HepG2 (cell line): ENCODE measurements around the gene GPD1. TPM values are rescaled to one million over a fixed set of nuclear protein-coding genes. Genes with fewer than 3 reads are reported as not detected.

ENCODE experiments used
- ARNT ChIP-seq: fragments of 450-650 bp; IDR thresholded peaks from 2 replicates; pipeline ENCODE4 v1.6.1; 2017
- BRF2 ChIP-seq: sonication (generic); formaldehyde crosslinking; IDR thresholded peaks from 2 replicates; pipeline ENCODE4 v1.8.1; 2022; ENCODE audit warnings: mild to moderate bottlenecking, missing genetic modification reagents
- FUBP1 ChIP-seq: sonication (generic); formaldehyde crosslinking; IDR thresholded peaks from 2 replicates; pipeline ENCODE4 v1.5.1; 2020; ENCODE audit warnings: missing genetic modification reagents, mild to moderate bottlenecking, borderline replicate concordance
- GATA4 ChIP-seq: sonication (generic); IDR thresholded peaks from 2 replicates; pipeline ENCODE4 v1.6.1; 2016; ENCODE audit warnings: antibody characterized with exemption, low read depth, borderline replicate concordance
- GTF2F1 ChIP-seq: fragments of 150-350 bp; IDR thresholded peaks from 2 replicates; pipeline ENCODE4 v1.6.1; 2014; ENCODE audit warnings: low read length
- IKZF1 ChIP-seq: fragments of 450-650 bp; IDR thresholded peaks from 2 replicates; pipeline ENCODE4 v1.7.1; 2016
- KMT2B ChIP-seq: IDR thresholded peaks from 2 replicates; pipeline ENCODE4 v1.6.1; 2016; ENCODE audit warnings: missing genetic modification reagents, missing compliant biosample characterization
- MTA1 ChIP-seq: sonication (generic); formaldehyde crosslinking; IDR thresholded peaks from 2 replicates; pipeline ENCODE4 v1.4.0; 2020; ENCODE audit warnings: missing genetic modification reagents, mild to moderate bottlenecking, borderline replicate concordance
- POLR2AphosphoS2 ChIP-seq: IDR thresholded peaks from 2 replicates; pipeline ENCODE4 v1.6.1; 2011; ENCODE audit warnings: low read depth, low read length, improper control_type of control experiment
- SALL2 ChIP-seq: sonication (generic); formaldehyde crosslinking; IDR thresholded peaks from 2 replicates; pipeline ENCODE4 v1.8.1; 2023; ENCODE audit warnings: mild to moderate bottlenecking, missing genetic modification reagents, inconsistent platforms
- SMAD1 ChIP-seq: sonication (generic); formaldehyde crosslinking; IDR thresholded peaks from 2 replicates; pipeline ENCODE4 v1.4.0; 2020; ENCODE audit warnings: missing genetic modification reagents, low read depth, mild to moderate bottlenecking, borderline replicate concordance
- SOX6 ChIP-seq, 2 experiments: fragments of 450-650 bp in 1 of 2; sonication (generic) in 1 of 2; formaldehyde crosslinking in 1 of 2; IDR thresholded peaks; 2 replicates each; pipeline versions ENCODE4 v1.4.0 to v1.6.1; 2017 to 2020; ENCODE audit warnings: antibody characterized with exemption in 1 of 2, mild to moderate bottlenecking in 1 of 2, missing genetic modification reagents in 1 of 2
- TIGD3 ChIP-seq: sonication (generic); formaldehyde crosslinking; IDR thresholded peaks from 2 replicates; pipeline ENCODE4 v1.5.1; 2020; ENCODE audit warnings: mild to moderate bottlenecking, missing genetic modification reagents, borderline replicate concordance
- TMF1 ChIP-seq: sonication (generic); formaldehyde crosslinking; IDR thresholded peaks from 2 replicates; pipeline ENCODE4 v1.8.1; 2022; ENCODE audit warnings: low read depth, missing genetic modification reagents
- ZBTB33 ChIP-seq: sonication (generic); formaldehyde crosslinking; IDR thresholded peaks from 2 replicates; pipeline ENCODE4 v1.4.0; 2020; ENCODE audit warnings: missing genetic modification reagents
- ZNF180 ChIP-seq: sonication (generic); formaldehyde crosslinking; IDR thresholded peaks from 2 replicates; pipeline ENCODE4 v1.4.0; 2020; ENCODE audit warnings: low read depth, missing genetic modification reagents, borderline replicate concordance
- ZNF232 ChIP-seq: sonication (generic); formaldehyde crosslinking; IDR thresholded peaks from 2 replicates; pipeline ENCODE4 v1.4.0; 2020; ENCODE audit warnings: missing genetic modification reagents, borderline replicate concordance
- ZNF337 ChIP-seq: sonication (generic); formaldehyde crosslinking; IDR thresholded peaks from 2 replicates; pipeline ENCODE4 v1.5.1; 2020; ENCODE audit warnings: missing genetic modification reagents, low read depth, mild to moderate bottlenecking, borderline replicate concordance
- ZNF512 ChIP-seq: sonication (generic); formaldehyde crosslinking; IDR thresholded peaks from 2 replicates; pipeline ENCODE4 v1.4.0; 2020; ENCODE audit warnings: mild to moderate bottlenecking, missing genetic modification reagents
- ZNF569 ChIP-seq: sonication (generic); formaldehyde crosslinking; IDR thresholded peaks from 2 replicates; pipeline ENCODE4 v1.5.0; 2020; ENCODE audit warnings: mild to moderate bottlenecking, missing genetic modification reagents, moderate library complexity, borderline replicate concordance
- ZNF784 ChIP-seq: sonication (generic); formaldehyde crosslinking; IDR thresholded peaks from 2 replicates; pipeline ENCODE4 v1.5.1; 2020; ENCODE audit warnings: missing genetic modification reagents, mild to moderate bottlenecking, borderline replicate concordance
- ZNF841 ChIP-seq: sonication (generic); formaldehyde crosslinking; IDR thresholded peaks from 2 replicates; pipeline ENCODE4 v1.8.1; 2023; ENCODE audit warnings: missing genetic modification reagents, borderline replicate concordance
- polyA plus RNA-seq, 8 experiments: library from polyadenylated mRNA; depleted of rRNA in 3 of 8; stranded (reverse) in 7 of 8; unstranded in 1 of 8; fragments of >200 nt; fragmentation: Illumina TruSeq in 4 of 8; extraction: Trizol in 4 of 8; gene quantifications; 2 replicates each; pipeline versions ENCODE4 v1.2.1 to v1.2.3, GENCODE V29; 2011 to 2016; ENCODE audit warnings: low read depth in 4 of 8, missing spikeins in 1 of 8, mixed read lengths in 1 of 8; ENCODE audit not compliant: insufficient read depth in 1 of 8
- total RNA-seq, 5 experiments: library from RNA; depleted of rRNA; stranded (reverse); fragments of >200 nt; fragmentation: Illumina TruSeq; extraction: Trizol; gene quantifications; 2 replicates each; pipeline ENCODE4 v1.2.3, GENCODE V29; 2016; ENCODE audit warnings: low read depth in 1 of 5

The GPD1 gene
- total and polyA plus RNA-seq, 2 of the 13 experiments (the other 11 are each of a cell fraction or from before 2014, with no cell fraction given): 3.7 to 30.6 TPM

GRCh38 chr12:50082644-50083043, 21.2 kb upstream of the GPD1 start (continued):
- no peak for TF ChIP-seq FUBP1 (CRISPR knock-in tag)
- no peak for TF ChIP-seq SMAD1 (CRISPR knock-in tag)
- TF ChIP-seq ARNT: no peak
- TF ChIP-seq ZNF337 (CRISPR knock-in tag): no peak
- TF ChIP-seq TIGD3 (CRISPR knock-in tag): no peak
- peak; percentile 44; the same call in 1 of the 2 replicates for TF ChIP-seq KMT2B
- TF ChIP-seq IKZF1: no peak
- TF ChIP-seq ZNF512 (CRISPR knock-in tag): no peak
- no peak for TF ChIP-seq SALL2 (CRISPR knock-in tag)
- no peak for TF ChIP-seq POLR2AphosphoS2
- no peak for TF ChIP-seq TMF1 (CRISPR knock-in tag)
- no peak for TF ChIP-seq ZBTB33
- no peak for TF ChIP-seq GTF2F1
- no peak for TF ChIP-seq ZNF180 (CRISPR knock-in tag)
- TF ChIP-seq BRF2 (CRISPR knock-in tag): no peak
- TF ChIP-seq ZNF232: no peak
- no peak for TF ChIP-seq GATA4
- TF ChIP-seq ZNF841 (CRISPR knock-in tag): no peak
- TF ChIP-seq MTA1 (CRISPR knock-in tag): no peak; the same call in 1 of the 2 replicates
- no peak for TF ChIP-seq SOX6 (IDR thresholded peaks at IDR 0.05)
- peak; percentile 63; the same call in 1 of the 2 replicates for TF ChIP-seq SOX6 (CRISPR knock-in tag; IDR thresholded peaks at IDR 0.05)
- no peak for TF ChIP-seq ZNF784 (CRISPR knock-in tag)
- TF ChIP-seq ZNF569 (CRISPR knock-in tag): no peak
